GM12875 (cell line): ENCODE data around the gene VASP.

Experiments
- H3K4me3 ChIP-seq: one replicate; pipeline ENCODE4 v1.5.1; 2011; ENCODE audit warnings: low read depth, low read length, control low read depth
- CTCF ChIP-seq: IDR thresholded peaks from 2 replicates; pipeline ENCODE4 v1.5.1; 2011; ENCODE audit warnings: low read depth, mild to moderate bottlenecking, control low read depth, inconsistent platforms, low read length, moderate library complexity, borderline replicate concordance; ENCODE audit not compliant: insufficient read depth

Gene VASP

GRCh38 chr19:45569619-45570421, 62.5 kb downstream of the VASP start:
- TF ChIP-seq CTCF = peak; percentile 82
- no peak overlapping the region for H3K4me3 ChIP-seq

- no peak for TF ChIP-seq CTCF
- no peak overlapping the region for H3K4me3 ChIP-seq
Measured at GRCh38 chr19:45571457-45572220, 64.4 kb downstream of the VASP start.

- H3K4me3 ChIP-seq = no peak overlapping the region
- TF ChIP-seq CTCF = no peak
Measured at GRCh38 chr19:45574526-45574925, 67.2 kb downstream of the VASP start.

DNA sequence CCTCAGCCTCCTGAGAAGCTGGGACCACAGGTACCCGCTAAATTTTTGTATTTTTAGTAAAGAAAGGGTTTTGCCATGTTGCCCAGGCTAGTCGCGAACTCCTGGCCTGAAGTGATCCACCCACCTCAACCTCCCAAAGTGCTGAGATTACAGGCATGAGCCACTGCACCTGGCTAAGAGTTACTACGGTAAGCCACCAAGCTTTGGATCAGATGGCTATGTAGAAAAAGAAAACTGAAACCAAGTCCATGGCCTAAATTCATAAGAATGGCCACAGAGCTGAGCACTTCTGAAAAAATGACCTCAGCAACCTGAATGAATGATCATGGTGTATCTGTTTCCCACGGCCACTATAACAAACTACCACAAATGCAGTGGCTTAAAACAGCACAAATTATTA, 67.9 kb downstream of the VASP start:
- no peak for TF ChIP-seq CTCF
- no peak overlapping the region for H3K4me3 ChIP-seq
